DMS114 treated with DMSO at 0.1 percent for 48 hours (cell line): ENCODE measurements around the gene METTL23.
"Not testable (repeated sequence)": the region's sequence is repeated elsewhere in the genome, so short reads cannot be mapped to it uniquely, and the experiment has no call there.

Experiments
- DNase-seq: peaks from one replicate; lab custom pipeline; 2025; ENCODE audit not compliant: unreplicated experiment; lab: John Stamatoyannopoulos, UW

Gene METTL23

DNA sequence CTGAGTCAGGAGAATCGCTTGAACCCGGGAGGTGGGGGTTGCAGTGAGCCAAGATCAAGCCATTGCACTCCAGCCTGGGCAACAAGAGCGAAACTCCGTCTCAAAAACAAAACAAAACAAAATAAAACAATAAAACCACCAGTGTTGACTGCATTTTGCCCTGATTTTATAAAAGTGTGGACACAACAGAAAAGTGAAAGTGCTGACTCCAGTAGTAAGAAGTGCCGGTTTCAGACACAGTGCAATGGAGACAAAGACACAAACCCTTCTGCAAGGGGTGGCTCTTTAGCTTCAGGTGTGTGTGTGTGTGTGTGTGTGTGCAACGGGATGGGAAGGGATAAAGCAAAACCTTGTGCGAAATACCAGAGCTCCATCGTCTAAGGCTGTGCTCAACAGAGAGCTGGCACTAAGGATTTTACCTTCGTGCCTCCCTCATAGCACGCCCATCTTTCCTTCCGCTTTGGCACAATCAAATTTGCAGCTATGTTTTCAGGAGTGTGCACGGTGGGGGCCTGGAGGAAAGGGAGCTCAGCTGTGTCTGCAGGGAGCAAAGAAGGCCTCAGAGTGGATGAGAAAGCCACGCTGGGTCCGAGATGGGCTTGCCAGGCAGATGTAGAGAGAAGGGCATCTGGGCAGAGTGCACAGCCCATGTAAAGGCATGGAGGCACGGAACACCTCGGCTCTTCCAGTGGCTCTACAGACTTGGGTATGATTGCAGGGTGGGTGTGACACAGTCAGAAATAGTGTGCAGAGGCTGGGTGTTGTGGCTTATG is 31.4 kb upstream of the METTL23 start:
- DNase-seq, result no peak

DNA sequence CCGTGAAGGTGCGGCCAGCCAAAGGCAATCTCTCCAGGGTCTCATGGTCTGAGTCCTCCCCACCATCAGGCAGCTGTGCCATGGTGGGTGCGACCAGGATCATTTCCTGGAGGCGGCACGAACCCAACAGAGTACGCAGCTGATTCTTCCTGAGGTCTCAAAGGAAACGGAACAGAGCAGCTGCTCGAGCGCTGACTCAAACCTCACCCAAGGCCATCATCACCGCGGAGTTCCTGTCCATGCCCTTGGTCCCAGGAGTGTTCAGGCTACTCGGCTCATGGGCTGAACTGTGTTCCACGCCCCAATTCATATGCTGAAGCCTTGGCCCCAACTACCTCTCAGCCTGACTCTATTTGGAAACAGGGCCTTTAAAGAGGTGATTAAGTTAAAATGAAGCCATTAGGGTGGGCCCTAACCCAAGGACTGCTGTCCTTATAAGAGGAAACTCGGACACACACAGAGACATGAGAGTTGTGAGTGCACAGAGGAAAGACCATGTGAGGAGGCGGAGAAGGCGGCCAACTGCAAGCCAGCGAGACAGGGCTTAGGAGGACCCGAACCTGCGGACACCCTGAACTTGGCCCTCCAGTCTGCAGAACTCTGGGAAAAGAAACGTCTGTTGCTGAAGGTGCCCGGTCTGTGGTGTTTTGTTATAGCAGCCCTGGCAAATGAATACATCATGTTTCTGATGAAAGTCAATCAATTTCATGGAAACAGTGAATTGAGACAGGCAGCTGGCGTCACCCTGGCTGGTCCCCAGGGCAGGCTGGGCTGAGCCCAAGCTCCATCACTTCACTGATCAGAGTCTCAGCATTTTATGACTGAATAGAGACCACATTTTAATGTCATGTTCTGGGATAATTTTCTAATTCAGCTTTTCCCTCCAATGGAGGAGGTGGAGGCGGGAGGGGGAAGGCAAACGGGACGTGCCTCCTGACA is 29.6 kb upstream of the METTL23 start:
- DNase-seq, result no peak

DNA sequence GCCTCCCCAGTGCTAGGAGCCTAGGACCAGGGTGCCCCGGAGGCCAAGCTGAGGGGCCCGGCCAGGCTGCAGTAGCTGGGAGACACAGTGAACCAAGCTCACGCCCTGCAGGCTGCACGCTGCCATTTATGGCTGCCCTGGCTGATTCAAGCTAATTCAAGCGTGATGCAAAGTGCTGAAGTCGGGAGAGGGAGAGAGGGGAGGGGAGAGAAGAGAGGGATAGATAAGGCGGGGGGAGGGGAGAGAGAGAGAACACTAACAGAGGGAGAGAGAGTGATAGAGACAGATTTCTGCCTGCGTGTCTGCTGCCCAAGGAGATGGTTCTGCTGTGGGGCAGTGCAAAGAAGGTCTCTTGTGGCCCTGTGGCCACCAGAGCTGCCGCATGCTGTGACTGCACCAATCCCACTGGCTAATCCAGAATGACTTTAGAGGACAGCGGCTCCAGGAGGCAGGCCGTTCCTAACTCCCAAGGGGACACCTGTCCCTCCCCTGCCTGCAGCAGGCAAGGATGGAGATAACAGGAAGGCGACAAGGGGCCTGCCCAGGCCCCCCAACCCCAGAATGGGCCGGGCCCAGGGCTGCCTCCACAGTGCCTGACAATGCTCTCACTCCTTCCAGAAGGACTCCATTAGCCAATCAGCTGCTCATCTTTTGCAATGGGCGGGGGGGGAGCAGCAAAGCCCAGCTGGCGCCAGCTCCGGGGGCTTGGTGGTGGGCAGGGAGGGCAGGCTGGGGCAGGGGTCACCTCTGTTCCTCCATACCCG is 28.8 kb upstream of the METTL23 start:
- no peak for DNase-seq

DNA sequence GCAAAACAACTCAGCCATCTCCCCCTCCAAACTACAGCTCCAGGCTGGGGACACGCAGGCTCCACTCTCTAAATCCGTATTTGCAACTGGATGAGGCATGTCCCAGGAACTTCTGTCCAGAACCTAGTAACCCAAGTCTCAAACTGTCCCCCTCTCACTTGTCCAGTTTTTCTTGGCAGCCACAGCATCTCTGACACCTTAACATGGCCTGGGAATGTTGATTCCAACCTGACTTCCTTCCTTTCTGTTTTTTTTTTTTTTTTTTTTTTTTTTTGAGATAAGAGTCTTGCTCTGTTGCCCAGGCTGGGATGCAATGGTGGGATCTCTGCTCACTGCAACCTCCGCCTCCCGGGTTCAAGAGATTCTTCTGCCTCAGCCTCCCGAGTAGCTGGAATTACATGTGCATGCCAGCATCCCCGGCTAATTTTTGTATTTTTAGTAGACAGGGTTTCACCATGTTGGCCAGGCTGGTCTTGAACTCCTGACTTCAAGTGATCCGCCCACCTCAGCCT is 28.1 kb upstream of the METTL23 start:
- DNase-seq, result not testable (repeated sequence)

DNA sequence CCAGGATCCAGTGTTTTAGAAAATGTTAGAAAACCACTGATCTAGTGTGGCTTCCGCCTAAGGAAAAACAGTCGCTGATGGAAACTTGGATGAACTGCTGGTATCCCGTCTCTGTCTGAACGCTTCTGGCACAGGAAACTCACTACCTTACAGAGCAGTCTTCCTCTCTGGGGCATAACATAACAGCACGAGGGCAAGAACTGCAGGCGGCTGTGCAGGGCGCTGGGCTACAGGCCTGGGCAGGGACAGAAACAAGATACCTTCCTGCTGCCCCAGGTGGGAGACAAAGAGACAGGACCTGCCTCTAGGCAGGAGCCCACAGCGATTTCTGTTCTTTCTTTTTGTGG is 26.4 kb upstream of the METTL23 start:
- DNase-seq, result no peak

DNA sequence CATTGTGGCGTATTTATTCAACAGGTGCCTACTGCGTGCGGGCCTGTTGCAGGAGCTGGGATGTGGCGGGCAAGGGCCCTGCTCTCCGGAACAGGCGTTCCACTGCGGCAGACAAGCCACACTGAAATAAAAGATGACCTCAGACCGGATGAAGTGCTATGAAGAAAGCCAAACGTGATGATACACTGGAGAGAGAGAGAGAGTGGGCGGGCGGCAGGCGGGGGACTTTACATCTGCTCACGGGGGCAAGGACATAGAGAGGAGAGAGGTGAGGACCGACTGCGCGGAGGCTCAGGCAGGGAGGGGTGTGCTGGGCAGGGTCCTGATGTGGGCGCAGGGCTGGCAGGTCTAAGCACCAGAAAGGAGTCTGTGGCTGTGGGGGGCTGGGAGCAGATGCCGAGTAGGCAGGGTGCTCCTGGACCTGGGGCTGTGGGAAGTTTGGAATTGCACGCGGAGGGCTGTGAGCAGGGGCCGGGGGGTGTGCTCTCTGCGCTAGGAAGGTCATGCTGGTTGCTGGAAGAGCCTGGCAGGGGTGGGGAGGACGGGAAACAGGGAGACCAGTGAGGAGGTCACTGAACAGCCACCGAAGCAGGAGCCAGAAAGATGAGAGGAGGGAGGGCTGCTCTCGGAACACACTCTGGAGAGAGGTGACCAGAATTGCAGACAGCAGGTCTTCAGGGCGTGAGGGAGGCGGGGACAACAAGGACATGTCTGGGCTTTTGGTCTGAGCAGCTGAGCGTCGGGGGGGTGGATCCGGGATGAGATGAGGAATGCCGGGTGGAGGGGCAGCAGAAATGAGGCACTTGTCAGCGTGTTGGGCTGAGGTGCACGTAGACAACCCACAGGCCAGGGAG is 25.8 kb upstream of the METTL23 start:
- DNase-seq, result no peak

DNA sequence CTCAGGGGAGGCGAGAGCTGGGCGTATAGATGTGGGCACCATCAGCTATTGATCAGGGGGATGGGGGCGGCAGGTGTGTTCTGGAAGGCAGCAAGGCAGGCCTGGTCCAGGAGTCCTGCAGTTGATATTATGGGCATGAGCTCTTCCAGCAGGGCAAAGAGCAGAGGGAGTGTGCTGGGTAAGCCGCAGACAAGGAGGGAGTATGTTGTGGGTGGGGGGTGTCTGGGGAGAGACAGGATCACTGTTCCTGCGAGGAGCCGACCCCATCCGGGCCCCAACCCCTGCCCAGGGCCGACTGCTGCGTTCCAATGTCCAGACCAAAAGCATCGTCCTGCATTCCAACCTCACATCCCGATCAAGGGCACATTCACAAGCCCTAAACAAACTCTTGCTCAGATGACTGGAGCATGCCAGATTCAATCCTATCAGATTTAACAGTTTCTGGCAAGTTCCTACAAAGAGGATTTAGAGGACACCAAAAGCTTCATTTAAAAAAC is 25.1 kb upstream of the METTL23 start:
- DNase-seq, result no peak

DNA sequence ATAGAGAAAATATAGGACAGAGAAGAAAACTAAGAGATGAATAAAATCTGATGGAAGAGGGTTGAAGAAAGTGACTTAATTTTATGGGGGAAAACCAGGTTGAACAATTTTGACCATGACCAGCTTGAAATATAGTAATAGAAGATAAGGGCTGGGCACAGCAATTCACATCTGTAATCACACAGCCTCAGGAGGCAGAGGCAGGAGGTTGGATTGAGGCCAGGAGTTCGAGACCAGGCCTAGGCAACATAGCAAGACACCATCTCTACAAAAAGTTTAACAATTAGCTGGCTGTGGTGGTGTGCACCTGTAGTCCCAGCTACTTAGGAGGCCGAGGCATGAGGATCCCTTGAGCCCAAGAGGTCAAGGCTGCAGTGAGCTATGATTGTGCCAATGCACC is 24.6 kb upstream of the METTL23 start:
- DNase-seq, result no peak

DNA sequence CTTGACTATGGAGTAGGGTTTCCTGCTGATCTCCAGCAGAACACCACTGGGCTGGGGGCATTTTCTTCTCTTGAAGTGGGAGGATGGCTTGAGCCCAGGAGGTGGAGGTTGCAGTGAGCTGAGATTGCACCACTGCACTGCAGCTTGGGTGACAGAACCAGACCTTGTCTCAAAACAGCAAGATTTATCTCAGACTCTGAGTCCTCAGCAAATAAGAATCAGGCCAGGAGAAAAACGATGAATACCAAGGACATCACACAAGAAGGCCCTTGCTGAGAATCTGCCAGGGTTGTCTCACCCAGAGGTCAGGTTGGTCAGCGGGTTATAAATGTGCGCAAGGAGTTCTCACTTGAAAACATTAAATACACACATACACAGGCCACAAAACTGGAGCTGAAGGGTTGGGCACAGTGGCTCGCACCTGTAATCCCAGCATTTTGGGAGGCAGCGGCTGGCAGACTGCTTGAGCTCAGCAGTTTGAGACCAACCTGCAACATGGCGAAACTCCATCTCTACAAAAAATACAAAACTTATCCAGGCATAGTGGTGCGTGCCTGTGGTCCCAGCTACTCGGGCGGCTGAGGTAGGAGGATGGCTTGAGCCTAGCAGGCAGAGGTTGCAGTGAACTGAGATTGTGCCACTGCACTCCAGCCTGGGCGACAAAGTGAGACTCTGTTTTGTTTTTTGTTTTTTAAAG is 23.6 kb upstream of the METTL23 start:
- DNase-seq, result no peak

DNA sequence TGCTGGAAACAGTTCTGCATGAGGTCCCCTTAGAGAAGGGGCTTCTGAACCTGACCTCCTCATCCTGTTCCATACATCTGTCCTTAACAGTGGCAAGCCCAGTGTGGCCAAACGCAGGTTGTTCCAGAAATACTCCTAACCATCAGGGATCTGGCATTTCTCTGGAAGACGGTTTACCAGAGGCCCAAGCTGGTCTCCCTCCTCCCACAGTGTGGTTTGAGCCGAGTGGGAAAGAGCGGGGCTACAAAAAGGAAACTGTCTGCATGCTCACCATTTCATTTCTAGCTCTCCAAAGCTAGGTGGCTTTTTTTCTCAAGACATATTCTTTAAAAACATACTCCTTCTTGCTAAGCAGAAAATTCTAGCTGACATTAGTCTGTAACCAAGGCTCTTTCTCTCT is 21.8 kb upstream of the METTL23 start:
- DNase-seq, result no peak

DNA sequence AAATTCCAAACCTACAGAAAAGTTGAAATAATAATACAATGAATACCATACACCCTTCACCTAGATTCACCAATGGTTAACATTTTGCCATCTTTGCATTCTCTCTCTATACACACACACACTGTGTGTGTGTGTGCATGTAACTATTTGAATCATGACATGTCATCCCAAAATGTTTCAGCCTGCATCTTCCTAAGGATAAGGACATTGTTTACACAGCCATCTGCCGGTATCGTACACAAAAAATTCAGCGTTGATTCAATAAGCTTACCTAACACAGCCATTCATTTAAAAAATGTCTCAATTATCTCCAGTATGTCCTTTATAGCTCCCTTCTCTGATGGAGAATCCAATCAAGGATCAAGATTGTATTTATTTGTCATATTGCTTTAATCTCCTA is 19.8 kb upstream of the METTL23 start:
- DNase-seq, result no peak

DNA sequence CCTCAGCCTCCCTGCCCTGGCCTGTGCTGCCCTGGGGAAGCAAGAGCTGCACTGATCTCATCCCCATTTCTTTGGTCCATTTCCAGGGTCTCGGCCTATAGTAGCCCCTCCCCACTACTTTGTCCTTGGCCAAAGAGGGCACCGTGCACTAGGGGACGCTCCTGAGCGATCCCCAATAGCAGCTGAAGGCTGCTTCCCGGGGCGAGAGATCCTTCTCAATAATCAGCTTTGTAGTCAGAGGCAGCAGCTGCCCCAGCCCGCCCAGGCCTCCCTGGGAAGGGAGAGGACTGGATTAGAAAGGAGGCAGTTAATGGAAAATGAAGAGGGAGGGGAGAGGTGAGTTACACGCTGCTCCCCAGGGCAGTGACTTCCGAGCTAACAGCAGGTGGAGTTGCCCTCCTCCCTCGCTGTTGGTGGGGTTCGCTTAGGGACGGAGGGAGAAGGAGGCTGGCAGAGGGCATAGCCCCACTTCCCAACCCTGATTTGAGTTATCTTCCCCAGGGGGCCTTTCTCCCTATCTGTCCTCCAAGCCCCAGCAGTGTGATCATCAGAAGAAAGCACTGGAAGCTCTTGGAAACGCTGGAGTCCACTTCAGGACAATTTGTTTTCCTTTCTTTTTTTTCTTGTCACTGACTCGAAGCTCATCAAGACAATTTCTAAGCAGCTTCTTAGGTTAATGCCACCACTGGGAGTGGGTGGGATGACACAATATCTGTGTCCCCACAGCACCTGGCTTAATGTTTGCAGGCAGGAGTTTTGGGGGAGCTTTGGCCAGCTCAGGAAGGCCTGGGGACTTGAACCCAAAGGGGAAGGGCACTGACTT is 18.4 kb upstream of the METTL23 start:
- DNase-seq, result no peak

DNA sequence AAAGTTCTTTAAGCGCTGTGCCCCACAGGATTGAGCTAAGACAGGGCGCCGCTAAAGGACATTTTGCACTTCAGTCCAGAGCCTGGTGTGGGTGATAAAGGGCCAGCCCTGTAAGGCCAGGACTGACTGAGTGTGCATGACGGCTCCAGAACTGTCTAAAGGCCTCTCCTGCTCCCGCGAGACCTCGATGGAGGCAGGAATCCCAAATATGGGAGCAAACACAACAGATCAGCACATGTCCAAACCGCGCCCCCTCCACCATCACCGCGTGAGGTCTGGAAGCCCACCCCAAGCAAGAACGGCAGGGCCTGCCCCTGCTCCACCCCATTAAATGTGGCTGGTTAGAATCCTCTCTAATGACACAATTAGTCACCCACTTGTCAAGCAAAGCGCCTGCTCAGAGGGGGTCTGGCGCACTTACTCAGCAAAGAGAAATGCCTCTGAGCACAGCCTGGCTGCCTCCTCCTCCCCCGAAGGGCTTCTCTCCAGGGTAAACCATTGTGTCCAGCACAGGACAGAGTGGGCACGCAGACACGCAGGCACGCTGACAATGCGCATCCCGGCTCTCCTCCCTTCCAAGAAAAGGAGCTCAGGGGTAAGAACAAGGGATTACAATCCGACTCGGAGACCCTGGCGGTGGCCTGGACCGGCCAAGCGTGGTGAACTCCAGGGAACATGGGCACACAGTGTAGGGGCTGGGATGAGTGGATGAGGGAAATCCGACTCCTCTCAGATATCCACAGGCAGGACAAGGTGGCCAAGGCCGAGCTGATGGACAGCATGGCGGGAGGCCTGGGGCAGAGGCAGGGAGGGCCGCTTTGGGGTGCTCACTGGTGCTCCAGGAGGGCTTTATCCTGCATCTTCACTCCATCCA is 17.3 kb upstream of the METTL23 start:
- DNase-seq, result no peak

DNA sequence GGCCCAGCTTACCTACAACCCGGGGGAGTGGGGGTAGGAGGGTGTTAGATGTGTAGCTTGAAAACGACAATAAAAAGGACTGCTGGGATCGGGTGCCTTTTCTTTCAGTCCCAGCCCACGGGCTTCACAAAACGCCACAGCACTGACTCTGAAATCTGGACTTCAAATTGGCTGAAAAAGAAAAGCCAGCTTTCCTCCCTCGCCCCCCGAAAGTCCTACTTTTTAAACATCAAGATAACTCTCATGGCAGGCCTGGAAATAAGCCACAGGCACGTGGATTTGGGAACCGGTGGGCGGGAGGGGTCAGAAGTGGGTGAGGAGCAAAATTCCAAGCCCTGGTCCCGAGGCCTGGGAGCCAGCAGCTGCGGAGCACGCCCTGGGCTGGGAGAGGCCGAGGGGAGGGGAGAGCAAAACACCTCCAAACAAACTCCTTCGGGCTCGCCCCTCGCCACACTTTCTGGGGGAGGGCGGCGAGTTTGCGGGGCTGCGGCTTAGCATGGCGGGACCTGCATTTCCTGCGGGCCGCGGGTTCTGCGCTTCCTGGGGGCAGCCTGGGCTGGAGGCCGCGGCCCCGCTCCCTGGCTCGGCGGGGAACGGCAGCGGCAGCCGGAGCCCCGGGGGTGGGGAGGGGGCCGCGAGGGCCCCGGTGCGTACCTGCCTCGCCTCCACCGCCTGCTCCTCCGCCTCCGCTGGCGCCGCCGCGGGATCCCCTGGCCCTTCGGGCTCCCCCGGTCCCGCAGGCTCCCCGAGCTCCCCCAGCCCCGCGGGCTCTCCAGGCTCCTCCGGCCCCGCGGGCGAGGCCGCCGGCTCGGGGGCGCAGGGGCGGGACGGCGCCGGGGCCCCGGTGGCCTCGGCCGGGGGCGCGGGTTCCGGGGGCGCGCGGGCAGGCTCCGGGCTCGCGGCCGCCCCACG is 16.4 kb upstream of the METTL23 start:
- not testable (repeated sequence) for DNase-seq

DNA sequence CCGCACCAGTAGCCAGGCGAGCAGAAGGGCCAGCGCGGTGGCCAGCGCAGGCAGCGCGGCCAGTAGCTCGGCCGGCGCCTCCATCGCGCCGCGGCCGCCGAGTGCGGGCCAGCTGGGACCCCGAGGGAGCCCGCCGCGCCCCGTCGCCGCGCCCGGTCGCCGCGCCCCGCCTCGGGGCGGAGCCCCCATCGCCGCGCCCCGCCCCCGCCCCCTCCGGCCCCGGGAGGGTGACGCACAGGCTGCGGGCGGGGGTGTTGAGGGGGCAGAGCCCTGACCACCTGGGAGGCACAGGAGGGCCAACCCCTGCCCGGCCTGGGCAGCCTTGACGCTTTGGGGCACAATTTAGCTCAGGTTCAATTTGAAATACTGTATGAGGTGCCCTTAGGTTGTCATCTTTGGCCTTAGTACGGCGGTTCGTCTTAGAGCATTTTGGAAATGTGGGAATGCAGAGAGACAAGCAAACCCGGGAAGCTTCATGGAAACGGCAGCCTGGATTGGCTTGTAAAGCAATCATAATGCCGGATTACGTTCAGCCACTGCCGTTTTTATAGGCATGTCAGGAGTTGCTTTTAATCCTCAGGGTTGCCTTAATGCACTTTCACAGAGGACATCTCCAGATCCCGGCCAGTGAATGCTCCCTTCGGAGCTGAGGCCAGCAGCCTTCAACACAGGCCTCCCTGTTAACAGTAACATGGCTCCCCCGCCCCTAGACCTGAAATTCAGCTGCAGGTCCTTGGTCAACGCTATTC is 15.6 kb upstream of the METTL23 start, which contains the start of gene MXRA7:
TSS of gene MXRA7 (minus strand) at position 103 of the 749 bp plus-strand sequence. CDS start at position 84, 19 bp downstream.
- DNase-seq, result no peak

DNA sequence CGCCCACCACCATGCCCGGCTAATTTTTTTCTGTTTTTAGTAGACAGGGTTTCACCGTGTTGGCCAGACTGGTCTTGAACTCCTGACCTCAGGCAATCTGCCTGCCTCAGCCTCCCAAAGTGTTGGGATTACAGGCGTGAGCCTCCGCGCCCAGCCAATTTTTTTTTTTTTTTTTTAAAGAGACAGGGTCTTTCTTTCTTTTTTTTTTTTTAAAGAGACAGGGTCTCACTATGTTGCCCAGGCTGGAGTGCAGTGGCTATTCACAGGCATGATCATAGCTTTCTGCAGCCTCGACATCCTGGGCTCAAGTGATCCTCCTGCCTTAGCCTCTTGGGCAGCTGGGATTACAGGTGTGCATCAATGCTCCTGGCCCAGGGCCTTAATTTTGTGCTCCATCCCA is 14.3 kb upstream of the METTL23 start:
- DNase-seq, result not testable (repeated sequence)
